Esophagus muscularis mucosa (tissue), 4 donors: ENCODE results near the gene RAMP1. TPM values are rescaled to one million over a fixed set of nuclear protein-coding genes. Genes with fewer than 3 reads are reported as not detected.
"Not testable (repeated sequence)": the region's sequence is repeated elsewhere in the genome, so short reads cannot be mapped to it uniquely, and the experiment has no call there.

Experiments used
- DNase-seq: peaks from one replicate; pipeline ENCODE4 v3.0.0-alpha.2; 2017; ENCODE audit errors: extremely low spot score
- H3K27ac ChIP-seq, 4 donors: fragments of 200-600 bp; sonication (generic); replicated peaks in 1 of 4; 1 replicate in 3 of 4; 2 replicates in 1 of 4; pipeline ENCODE4 v1.5.1; 2016 to 2019; ENCODE audit warnings: mild to moderate bottlenecking in 1 of 4
- H3K27me3 ChIP-seq, 4 donors: fragments of 200-600 bp; sonication (generic); one replicate each; pipeline versions ENCODE4 v1.5.1 to v1.6.0; 2016 to 2019
- H3K36me3 ChIP-seq, 4 donors: fragments of 200-600 bp; sonication (generic); one replicate each; pipeline ENCODE4 v1.5.1; 2016 to 2019
- H3K4me1 ChIP-seq, 4 donors: fragments of 200-600 bp; sonication (generic); one replicate each; pipeline ENCODE4 v1.5.1; 2016 to 2019
- H3K4me3 ChIP-seq, 4 donors: fragments of 200-600 bp; sonication (generic); 1 replicate in 2 of 4; 2 replicates in 2 of 4; pipeline ENCODE4 v1.5.1; 2016 to 2019; ENCODE audit warnings: mild to moderate bottlenecking in 4 of 4, moderate library complexity in 1 of 4
- H3K9me3 ChIP-seq, 4 donors: fragments of 200-600 bp; sonication (generic); 1 replicate in 3 of 4; 2 replicates in 1 of 4; pipeline ENCODE4 v1.5.1; 2016 to 2019
- CTCF ChIP-seq, 3 experiments: fragments of 200-600 bp in 2 of 3; fragments of 450-650 bp in 1 of 3; sonication (generic) in 2 of 3; IDR thresholded peaks; one replicate each; pipeline ENCODE4 v1.5.1; 2017 to 2019; ENCODE audit warnings: antibody characterized with exemption in 3 of 3, mild to moderate bottlenecking in 2 of 3, moderate library complexity in 1 of 3
- EP300 ChIP-seq: sonication (generic); formaldehyde crosslinking; IDR thresholded peaks from one replicate; pipeline ENCODE4 v1.6.1; 2017; ENCODE audit warnings: antibody characterized with exemption
- POLR2A ChIP-seq: fragments of 450-650 bp; IDR thresholded peaks from one replicate; pipeline ENCODE4 v1.6.1; 2017; ENCODE audit warnings: antibody characterized with exemption, moderate library complexity, mild to moderate bottlenecking, low read depth
- POLR2AphosphoS5 ChIP-seq, 2 donors: sonication (generic); formaldehyde crosslinking; IDR thresholded peaks; one replicate each; pipeline ENCODE4 v1.6.1; 2017; ENCODE audit warnings: antibody characterized with exemption in 2 of 2
- WGBS: methylation state at CpG from one replicate; pipeline ENCODE4 v1.1.5; 2018; 5-methylcytosine and 5-hydroxymethylcytosine counted together
- intact Hi-C: fragments of 100-400 bp; cut with DNase I; formaldehyde crosslinking; loops from one replicate; pipeline ENCODE4 v1.15.1; 2023
- total RNA-seq, 4 donors: library from RNA; depleted of rRNA; stranded (reverse); fragments of >200 nt; gene quantifications; one replicate each; pipeline versions ENCODE4 v1.1.0 to v1.2.1, GENCODE V29; 2016

The RAMP1 gene
- total RNA-seq, 4 donors from 2014 or later: 172 to 287 (median 231) TPM

- Histone ChIP-seq H3K36me3 (no peaks in the 10 kb centered on the region), H3K9me3 (no peaks in the 10 kb centered on the region), H3K4me3 (no peak overlapping the region), H3K4me1 (no peaks in the 10 kb centered on the region), H3K27ac (no peak overlapping the region), H3K27me3 (no peaks in the 10 kb centered on the region)
- intact Hi-C loops: no loop called here
- TF ChIP-seq POLR2AphosphoS5 (IDR thresholded peaks at IDR 0.05): no peak
- no peak for TF ChIP-seq EP300
- TF ChIP-seq POLR2A: no peak
- no peak for TF ChIP-seq CTCF (IDR thresholded peaks at IDR 0.05)
- no peak for DNase-seq
- 92% methylated on average over 2 of the region's 2 CpGs for WGBS
Observed at GRCh38 chr2:237830522-237830921, 28.9 kb upstream of the RAMP1 start.

GRCh38 chr2:237833546-237833945 is 25.9 kb upstream of the RAMP1 start:
- Histone ChIP-seq H3K9me3 (no peaks in the 10 kb centered on the region), H3K36me3 (no peaks in the 10 kb centered on the region), H3K27me3 (no peaks in the 10 kb centered on the region), H3K27ac (no peak overlapping the region), H3K4me3 (no peak overlapping the region), H3K4me1 (no peaks in the 10 kb centered on the region)
- no peak for DNase-seq
- TF ChIP-seq CTCF (IDR thresholded peaks at IDR 0.05) (no peak), POLR2A (no peak), EP300 (no peak), POLR2AphosphoS5 (IDR thresholded peaks at IDR 0.05) (no peak)
- intact Hi-C loops: no loop called here
- 98% methylated on average over 1 of the region's 1 CpG for WGBS

GRCh38 chr2:237835372-237835771 is 24.1 kb upstream of the RAMP1 start:
- intact Hi-C loops: no loop called here

GRCh38 chr2:237841051-237841450 is 18.4 kb upstream of the RAMP1 start:
- 84% methylated on average over 4 of the region's 4 CpGs for WGBS
- intact Hi-C loops: no loop called here
- no peaks in the 10 kb centered on the region for H3K9me3 ChIP-seq
- no peak overlapping the region for H3K4me3 ChIP-seq
- no peak for DNase-seq
- H3K4me1 ChIP-seq: no peaks in the 10 kb centered on the region
- no peaks in the 10 kb centered on the region for H3K27me3 ChIP-seq
- H3K27ac ChIP-seq: no peak overlapping the region
- TF ChIP-seq POLR2AphosphoS5 (IDR thresholded peaks at IDR 0.05) (no peak), EP300 (no peak), CTCF (IDR thresholded peaks at IDR 0.05) (no peak), POLR2A (no peak)
- no peaks in the 10 kb centered on the region for H3K36me3 ChIP-seq

More at GRCh38 chr2:237835372-237835771, 24.1 kb upstream of the RAMP1 start:
- Histone ChIP-seq H3K4me3 (no peak overlapping the region), H3K27ac (no peak overlapping the region), H3K9me3 (no peaks in the 10 kb centered on the region), H3K4me1 (no peaks in the 10 kb centered on the region), H3K27me3 (no peaks in the 10 kb centered on the region), H3K36me3 (no peaks in the 10 kb centered on the region)
- 74% methylated on average over 3 of the region's 3 CpGs for WGBS
- DNase-seq: no peak
- no peak for TF ChIP-seq POLR2AphosphoS5 (IDR thresholded peaks at IDR 0.05)
- no peak for TF ChIP-seq CTCF (IDR thresholded peaks at IDR 0.05)
- no peak for TF ChIP-seq EP300
- TF ChIP-seq POLR2A: no peak

DNA sequence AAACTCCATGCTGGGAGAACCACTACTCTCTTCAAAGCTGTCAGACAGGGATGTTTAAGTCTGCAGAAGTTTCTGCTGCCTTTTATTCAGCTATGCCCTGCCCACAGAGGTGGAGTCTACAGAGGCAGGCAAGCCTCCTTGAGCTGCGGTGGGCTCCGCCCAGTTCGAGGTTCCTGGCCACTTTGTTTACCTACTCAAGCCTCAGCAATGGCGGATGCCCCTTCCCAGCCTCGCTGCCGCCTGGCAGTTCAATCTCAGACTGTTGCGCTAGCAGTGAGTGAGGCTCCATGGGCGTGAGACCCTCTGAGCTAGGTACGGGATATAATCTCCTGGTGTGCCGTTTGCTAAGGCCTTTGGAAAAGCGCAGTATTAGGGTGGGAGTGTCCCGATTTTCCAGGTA is 10.5 kb upstream of the RAMP1 start:
- 97% methylated on average over 6 of the region's 12 CpGs for WGBS
- intact Hi-C loops: not testable (repeated sequence)

More for the DNA sequence above, 10.5 kb upstream of the RAMP1 start:
- H3K27ac ChIP-seq, H3K36me3 ChIP-seq, H3K4me1 ChIP-seq, H3K27me3 ChIP-seq, H3K4me3 ChIP-seq, DNase-seq, H3K9me3 ChIP-seq: not testable (repeated sequence)
